SK-N-SH (cell line): Measurements from ENCODE around the gene RASD2. TPM values are rescaled to one million over a fixed set of nuclear protein-coding genes. Genes with fewer than 3 reads are reported as not detected.

ENCODE experiments used
- CTCF ChIA-PET: fragments of 300-600, 350-600 bp; formaldehyde crosslinking; extraction: SDS; loops from one replicate; lab custom pipeline; 2021; lab: Yijun Ruan, JAX
- POLR2A ChIA-PET: fragments of 350-600 bp; sonication (Branson Sonifier 250); formaldehyde crosslinking; extraction: SDS; loops from one replicate; lab custom pipeline; 2020; ENCODE audit warnings: antibody characterized with exemption, inconsistent platforms; lab: Yijun Ruan, JAX
- DNase-seq: peaks from one replicate; pipeline ENCODE4 v3.0.0; 2012
- H2AFZ ChIP-seq: fragments of 200-600 bp; sonication (generic); 2 replicates; pipeline ENCODE4 v1.8.1; 2016; ENCODE audit warnings: antibody characterized with exemption, mild to moderate bottlenecking, low read depth
- H3F3A ChIP-seq: fragments of 200-600 bp; sonication (generic); replicated peaks from 2 replicates; pipeline ENCODE3; 2016; ENCODE audit warnings: antibody characterized with exemption, mild to moderate bottlenecking; ENCODE audit not compliant: insufficient read depth
- H3K27ac ChIP-seq, 2 experiments: fragments of 200-500 bp in 1 of 2; fragments of 200-600 bp in 1 of 2; sonication (Bioruptor generic) in 1 of 2; sonication (generic), shearing (Covaris generic) in 1 of 2; 2 replicates each; pipeline versions ENCODE4 v1.5.1 to v1.6.1; 2014 to 2016; ENCODE audit warnings: low read depth in 2 of 2, inconsistent platforms in 1 of 2, low read length in 1 of 2, mild to moderate bottlenecking in 1 of 2, mixed read lengths in 1 of 2
- H3K27me3 ChIP-seq: fragments of 200-600 bp; sonication (generic), shearing (Covaris generic); 2 replicates; pipeline ENCODE4 v1.6.1; 2016; ENCODE audit warnings: mixed run types; ENCODE audit not compliant: insufficient read depth
- H3K36me3 ChIP-seq, 2 experiments: fragments of 200-500 bp in 1 of 2; fragments of 200-600 bp in 1 of 2; sonication (Bioruptor generic) in 1 of 2; sonication (generic) in 1 of 2; replicated peaks in 1 of 2; 2 replicates each; pipeline versions ENCODE3 to v1.5.1; 2014 to 2016; ENCODE audit warnings: low read length in 1 of 2, mild to moderate bottlenecking in 1 of 2; ENCODE audit not compliant: insufficient read depth in 2 of 2, control insufficient read depth in 1 of 2
- H3K4me1 ChIP-seq, 2 experiments: fragments of 200-500 bp in 1 of 2; fragments of 200-600 bp in 1 of 2; sonication (Bioruptor generic) in 1 of 2; sonication (generic), shearing (Covaris generic) in 1 of 2; 2 replicates each; pipeline versions ENCODE4 v1.5.1 to v1.6.1; 2014 to 2016; ENCODE audit warnings: low read depth in 1 of 2, low read length in 1 of 2, mixed run types in 1 of 2; ENCODE audit not compliant: insufficient read depth in 2 of 2, control insufficient read depth in 1 of 2
- H3K4me2 ChIP-seq: fragments of 200-600 bp; sonication (generic), shearing (Covaris generic); 2 replicates; pipeline ENCODE4 v1.6.1; 2017; ENCODE audit warnings: mixed run types
- H3K4me3 ChIP-seq, 2 experiments: fragments of 200-500 bp in 1 of 2; fragments of 200-600 bp in 1 of 2; sonication (Bioruptor generic) in 1 of 2; sonication (generic), shearing (Covaris generic) in 1 of 2; 2 replicates each; pipeline versions ENCODE4 v1.5.1 to v1.8.1; 2014 to 2016; ENCODE audit warnings: low read depth in 2 of 2, inconsistent platforms in 1 of 2, low read length in 1 of 2, mild to moderate bottlenecking in 1 of 2, mixed read lengths in 1 of 2, moderate library complexity in 1 of 2
- H3K79me2 ChIP-seq: fragments of 200-600 bp; sonication (generic); 2 replicates; pipeline ENCODE4 v1.8.1; 2017; ENCODE audit warnings: mild to moderate bottlenecking; ENCODE audit not compliant: insufficient read depth
- H3K9ac ChIP-seq: fragments of 200-600 bp; sonication (generic); 2 replicates; pipeline ENCODE4 v1.6.1; 2017; ENCODE audit warnings: mixed run types
- H3K9me2 ChIP-seq: fragments of 200-600 bp; sonication (generic); 2 replicates; pipeline ENCODE4 v1.6.1; 2017; ENCODE audit warnings: mixed run types
- H3K9me3 ChIP-seq: fragments of 200-600 bp; sonication (generic); 2 replicates; pipeline ENCODE4 v1.6.1; 2017; ENCODE audit warnings: mixed run types, mild to moderate bottlenecking, moderate library complexity
- H4K20me1 ChIP-seq: fragments of 200-600 bp; sonication (generic); 2 replicates; pipeline ENCODE4 v1.6.1; 2017; ENCODE audit warnings: mild to moderate bottlenecking, mixed run types; ENCODE audit not compliant: insufficient read depth
- JUND ChIP-seq: IDR thresholded peaks from 2 replicates; pipeline ENCODE4 v1.4.0; 2012
- MXI1 ChIP-seq: IDR thresholded peaks from 2 replicates; pipeline ENCODE4 v1.6.1; 2012; ENCODE audit warnings: mild to moderate bottlenecking, low read depth, low read length, improper control_type of control experiment
- NFIC ChIP-seq: IDR thresholded peaks from 2 replicates; pipeline ENCODE4 v1.4.0; 2012; ENCODE audit warnings: borderline replicate concordance
- NRF1 ChIP-seq: IDR thresholded peaks from 2 replicates; pipeline ENCODE4 v1.6.1; 2012; ENCODE audit warnings: low read depth, mild to moderate bottlenecking, low read length
- RAD21 ChIP-seq: IDR thresholded peaks from 2 replicates; pipeline ENCODE4 v1.6.1; 2012; ENCODE audit warnings: mild to moderate bottlenecking, low read length
- REST ChIP-seq: IDR thresholded peaks from 2 replicates; pipeline ENCODE4 v1.6.1; 2012; ENCODE audit warnings: mild to moderate bottlenecking, low read depth, low read length, moderate library complexity
- RXRA ChIP-seq: IDR thresholded peaks from 2 replicates; pipeline ENCODE4 v1.4.0; 2012; ENCODE audit warnings: low read depth, mild to moderate bottlenecking, borderline replicate concordance
- SMC3 ChIP-seq: IDR thresholded peaks from 2 replicates; pipeline ENCODE4 v1.6.1; 2012; ENCODE audit warnings: low read depth, low read length, improper control_type of control experiment
- TAF1 ChIP-seq: IDR thresholded peaks from 2 replicates; pipeline ENCODE4 v1.6.1; 2012; ENCODE audit warnings: low read depth, mild to moderate bottlenecking, low read length, moderate library complexity, borderline replicate concordance
- ZBTB33 ChIP-seq: IDR thresholded peaks from 2 replicates; pipeline ENCODE4 v1.4.0; 2012; ENCODE audit warnings: low read depth, borderline replicate concordance
- WGBS: methylation state at CpG from one replicate; pipeline ENCODE4 v1.1.6; 2017; ENCODE audit warnings: low lambda C conversion rate; 5-methylcytosine and 5-hydroxymethylcytosine counted together
- polyA plus RNA-seq, 3 experiments: library from polyadenylated mRNA; depleted of rRNA; stranded (reverse); fragments of >200 nt; gene quantifications; 2 replicates each; pipeline ENCODE4 v1.2.3, GENCODE V29; 2012
- TF ChIP-seq, protein P1 (sequence below): fragments of 150-350 bp; IDR thresholded peaks from 2 replicates; pipeline ENCODE4 v1.6.1; 2017; ENCODE audit warnings: antibody characterized with exemption, low read length, low read depth, borderline replicate concordance
- TF ChIP-seq, protein P2 (sequence below): fragments of 150-350 bp; IDR thresholded peaks from 2 replicates; pipeline ENCODE4 v1.6.1; 2016; ENCODE audit warnings: mild to moderate bottlenecking, low read depth, low read length
- TF ChIP-seq, protein P3 (sequence below): IDR thresholded peaks from 2 replicates; pipeline ENCODE4 v1.4.0; 2012; ENCODE audit warnings: low read depth, borderline replicate concordance

Gene RASD2
- polyA plus RNA-seq, 1 of the 3 experiments (the other 2 are of a cell fraction): 0.30 TPM

GRCh38 chr22:35543702-35544101 is 3.1 kb downstream of the RASD2 start:
- no peaks in the 10 kb centered on the region for H4K20me1 ChIP-seq
- POLR2A ChIA-PET: no interaction called here
- CTCF ChIA-PET: no interaction called here
- no peak overlapping the region for H3K4me3 ChIP-seq
- no peaks in the 10 kb centered on the region for H3K9me3 ChIP-seq
- H3K36me3 ChIP-seq: no peaks in the 10 kb centered on the region
- no peak overlapping the region for H3K4me2 ChIP-seq
- WGBS: 79% methylated on average over 3 of the region's 3 CpGs
- no peak for DNase-seq
- H3K27me3 ChIP-seq: no peaks in the 10 kb centered on the region
- H3K27ac ChIP-seq: no peak overlapping the region
- peaks cover 3% of the 10 kb centered on the region for H3F3A ChIP-seq
- no peak overlapping the region for H3K9ac ChIP-seq
- H3K4me1 ChIP-seq: peaks cover 11% of the 10 kb centered on the region in 2 experiments; a peak in 2 of 4 replicates
- peaks cover 7% of the 10 kb centered on the region; the same call in 1 of the 2 replicates for H3K79me2 ChIP-seq
- TF ChIP-seq SMC3 (no peak), RAD21 (no peak), JUND (no peak)
- TF ChIP-seq, protein P1, sequence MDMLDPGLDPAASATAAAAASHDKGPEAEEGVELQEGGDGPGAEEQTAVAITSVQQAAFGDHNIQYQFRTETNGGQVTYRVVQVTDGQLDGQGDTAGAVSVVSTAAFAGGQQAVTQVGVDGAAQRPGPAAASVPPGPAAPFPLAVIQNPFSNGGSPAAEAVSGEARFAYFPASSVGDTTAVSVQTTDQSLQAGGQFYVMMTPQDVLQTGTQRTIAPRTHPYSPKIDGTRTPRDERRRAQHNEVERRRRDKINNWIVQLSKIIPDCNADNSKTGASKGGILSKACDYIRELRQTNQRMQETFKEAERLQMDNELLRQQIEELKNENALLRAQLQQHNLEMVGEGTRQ: no peak
- H2AFZ ChIP-seq: no peak overlapping the region
- no peaks in the 10 kb centered on the region for H3K9me2 ChIP-seq

GRCh38 chr22:35544189-35544588 is 3.6 kb downstream of the RASD2 start:
- peaks cover 3% of the 10 kb centered on the region for H3F3A ChIP-seq
- no peak overlapping the region for H2AFZ ChIP-seq
- 33% methylated on average over 3 of the region's 3 CpGs for WGBS
- POLR2A ChIA-PET: no interaction called here
- no peaks in the 10 kb centered on the region for H3K9me2 ChIP-seq
- no peaks in the 10 kb centered on the region for H4K20me1 ChIP-seq
- H3K4me2 ChIP-seq: no peak overlapping the region
- CTCF ChIA-PET: interaction anchor here (1.3 to 1.4 kb wide), 2 partner anchors 39 to 113 kb away, joined by 4 to 5 read pairs; no protein-coding TSS in a partner anchor
- H3K36me3 ChIP-seq: no peaks in the 10 kb centered on the region
- peaks cover 11 to 15% of the 10 kb centered on the region in 2 experiments; a peak in 2 of 4 replicates for H3K4me1 ChIP-seq
- no peaks in the 10 kb centered on the region for H3K9me3 ChIP-seq
- no peak overlapping the region for H3K27ac ChIP-seq
- no peak for DNase-seq
- peaks cover 7% of the 10 kb centered on the region; the same call in 1 of the 2 replicates for H3K79me2 ChIP-seq
- H3K27me3 ChIP-seq: no peaks in the 10 kb centered on the region
- H3K4me3 ChIP-seq: no peak overlapping the region
- H3K9ac ChIP-seq: no peak overlapping the region
- TF ChIP-seq ZBTB33: no peak
- no peak for TF ChIP-seq REST
- no peak for TF ChIP-seq NRF1
- TF ChIP-seq RXRA: no peak
- TF ChIP-seq TAF1: no peak
- no peak for TF ChIP-seq NFIC
- TF ChIP-seq, protein P2, sequence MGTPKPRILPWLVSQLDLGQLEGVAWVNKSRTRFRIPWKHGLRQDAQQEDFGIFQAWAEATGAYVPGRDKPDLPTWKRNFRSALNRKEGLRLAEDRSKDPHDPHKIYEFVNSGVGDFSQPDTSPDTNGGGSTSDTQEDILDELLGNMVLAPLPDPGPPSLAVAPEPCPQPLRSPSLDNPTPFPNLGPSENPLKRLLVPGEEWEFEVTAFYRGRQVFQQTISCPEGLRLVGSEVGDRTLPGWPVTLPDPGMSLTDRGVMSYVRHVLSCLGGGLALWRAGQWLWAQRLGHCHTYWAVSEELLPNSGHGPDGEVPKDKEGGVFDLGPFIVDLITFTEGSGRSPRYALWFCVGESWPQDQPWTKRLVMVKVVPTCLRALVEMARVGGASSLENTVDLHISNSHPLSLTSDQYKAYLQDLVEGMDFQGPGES: no peak
- TF ChIP-seq RAD21: no peak
- TF ChIP-seq MXI1: no peak
- TF ChIP-seq, protein P3, sequence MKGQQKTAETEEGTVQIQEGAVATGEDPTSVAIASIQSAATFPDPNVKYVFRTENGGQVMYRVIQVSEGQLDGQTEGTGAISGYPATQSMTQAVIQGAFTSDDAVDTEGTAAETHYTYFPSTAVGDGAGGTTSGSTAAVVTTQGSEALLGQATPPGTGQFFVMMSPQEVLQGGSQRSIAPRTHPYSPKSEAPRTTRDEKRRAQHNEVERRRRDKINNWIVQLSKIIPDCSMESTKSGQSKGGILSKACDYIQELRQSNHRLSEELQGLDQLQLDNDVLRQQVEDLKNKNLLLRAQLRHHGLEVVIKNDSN: no peak
